Adrenal gland (tissue), 5 donors: ENCODE results near the gene WFIKKN2.

Experiments used
- CTCF ChIP-seq, 6 experiments: fragments of 450-650 bp in 4 of 6; fragments of 200-600 bp in 2 of 6; sonication (generic) in 1 of 6; IDR thresholded peaks; 1 replicate in 5 of 6; 2 replicates in 1 of 6; pipeline versions ENCODE4 v1.5.1 to v1.8.0; 2016 to 2021; ENCODE audit warnings: antibody characterized with exemption in 6 of 6, mild to moderate bottlenecking in 2 of 6, moderate library complexity in 1 of 6
- POLR2A ChIP-seq, 2 donors: fragments of 450-650 bp; IDR thresholded peaks; one replicate each; pipeline ENCODE4 v1.6.1; 2017; ENCODE audit warnings: antibody characterized with exemption in 2 of 2, mild to moderate bottlenecking in 2 of 2, moderate library complexity in 1 of 2
- donor health status: DM: no; HTN: no; CAD: no.

GRCh38 chr17:50848711-50849110, 13.3 kb downstream of the WFIKKN2 start:
- TF ChIP-seq POLR2A (IDR thresholded peaks at IDR 0.05): no peak
- no peak for TF ChIP-seq CTCF (IDR thresholded peaks at IDR 0.05)
